Limb (tissue), 2 donors: ENCODE data around the gene TCF12.
A peak's percentile ranks its signal among the peaks of the same experiment; 100 is the strongest.
"Not testable (repeated sequence)": the region's sequence is repeated elsewhere in the genome, so short reads cannot be mapped to it uniquely, and the experiment has no call there.

ENCODE experiments used
- DNase-seq, 2 donors: peaks; one replicate each; pipeline ENCODE4 v3.0.0-alpha.2; 2016; ENCODE audit errors: extremely low spot score in 2 of 2

Gene TCF12

GRCh38 chr15:56915888-56916287, 2.6 kb upstream of the TCF12 start:
- DNase-seq = no peak

- DNase-seq = no peak
These were observed 1.5 kb upstream of the TCF12 start for GRCh38 chr15:56916825-56917477.

DNA sequence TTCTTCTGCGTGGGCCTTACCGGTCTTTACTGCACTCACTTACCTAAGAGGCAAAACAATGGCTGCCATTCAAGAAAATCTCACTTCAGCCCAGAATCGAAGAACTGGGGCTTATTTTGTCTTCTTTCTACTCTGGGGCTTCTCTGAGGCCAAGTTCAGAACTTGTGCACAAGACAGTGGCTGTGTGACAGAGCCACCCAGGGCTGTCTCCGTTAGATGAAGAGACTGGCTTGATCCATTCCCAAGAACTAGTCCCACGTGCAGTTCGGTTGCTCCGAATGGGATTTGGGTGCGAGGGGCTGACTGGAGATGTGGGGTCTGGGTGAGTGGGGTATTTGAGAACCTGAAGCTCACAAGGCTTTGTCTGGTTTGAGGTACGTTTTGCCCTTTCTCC, 795 bp upstream of the TCF12 start:
- no peak for DNase-seq

- peak; percentile 20 to 77 for DNase-seq
These were observed 676 bp downstream of the TCF12 start for GRCh38 chr15:56919031-56919608.

DNA sequence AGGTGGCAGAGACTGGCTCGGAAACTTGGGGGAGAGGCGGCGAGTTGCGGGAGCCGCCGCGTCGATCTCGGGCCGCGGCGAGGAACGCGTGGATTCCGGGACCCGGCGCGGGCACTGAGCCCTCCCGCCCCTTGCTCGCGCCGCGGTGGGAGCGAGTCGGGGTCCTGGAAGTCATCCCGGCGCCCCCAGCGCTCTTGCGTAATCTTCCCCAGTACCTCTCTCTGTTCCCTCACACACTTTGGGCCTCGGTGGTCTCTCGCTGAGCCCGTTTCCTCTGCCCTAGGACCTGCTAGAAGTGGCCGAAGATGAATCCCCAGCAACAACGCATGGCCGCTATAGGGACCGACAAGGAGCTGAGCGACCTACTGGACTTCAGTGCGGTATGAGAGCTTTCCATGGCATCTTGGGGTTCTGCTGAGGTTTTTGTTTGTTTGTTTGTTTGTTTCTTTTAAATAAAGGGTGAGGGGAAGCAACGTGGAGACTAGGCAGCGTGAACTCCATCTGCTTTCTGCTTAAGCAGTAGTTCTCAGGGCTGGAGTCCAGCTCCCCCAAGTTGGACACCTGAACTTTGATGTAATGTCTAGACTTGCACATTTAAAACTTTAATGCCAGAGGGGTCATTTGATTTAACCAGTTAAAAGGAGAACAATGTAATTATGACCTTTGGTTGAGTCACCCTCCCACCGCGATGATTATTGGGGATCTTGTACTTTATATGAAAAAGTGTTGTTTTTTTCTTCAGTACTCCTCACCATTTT, 1.3 kb downstream of the TCF12 start:
- DNase-seq = peak; percentile 25 to 76

- no peak for DNase-seq
These were observed 1.9 kb downstream of the TCF12 start for GRCh38 chr15:56920367-56920627.

DNA sequence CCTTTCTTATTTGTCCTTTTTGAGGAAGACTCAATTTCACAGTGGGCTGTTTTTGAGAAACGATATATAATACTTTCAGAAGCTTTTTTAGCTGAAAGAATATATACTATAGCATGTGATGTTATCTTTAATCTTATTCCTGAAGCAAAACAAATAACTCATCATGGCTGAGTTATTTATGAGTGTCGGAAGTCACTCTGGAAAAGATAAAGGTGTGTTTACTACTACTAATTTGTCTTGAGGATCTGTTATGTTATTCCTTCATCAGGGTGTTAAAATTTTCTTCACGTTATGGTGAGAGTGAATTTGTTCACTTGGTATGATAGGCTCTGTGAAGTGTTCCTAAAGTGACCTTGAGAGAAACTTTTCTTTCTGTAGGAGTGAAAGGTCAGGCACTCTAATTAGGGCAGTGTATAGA, 4.7 kb downstream of the TCF12 start:
- no peak for DNase-seq

DNA sequence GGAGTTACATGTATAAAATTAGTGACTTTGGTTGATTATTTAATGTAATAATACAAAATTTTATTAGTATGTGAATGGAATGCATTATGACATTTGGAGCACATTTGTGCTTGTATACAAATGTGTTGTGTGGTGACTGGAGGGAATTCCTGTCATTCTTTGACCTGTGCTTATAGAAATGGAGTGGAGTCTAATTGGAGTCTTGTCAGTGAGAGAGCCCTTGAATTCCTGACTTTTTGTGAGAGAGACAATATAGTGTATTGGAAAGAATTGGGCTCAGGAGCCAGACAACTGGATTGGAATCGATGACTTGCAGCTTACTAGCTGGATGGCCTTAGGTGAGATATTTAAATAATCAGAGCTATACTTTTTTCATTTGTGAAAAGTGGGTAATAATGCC, 9.4 kb downstream of the TCF12 start:
- DNase-seq = no peak

DNA sequence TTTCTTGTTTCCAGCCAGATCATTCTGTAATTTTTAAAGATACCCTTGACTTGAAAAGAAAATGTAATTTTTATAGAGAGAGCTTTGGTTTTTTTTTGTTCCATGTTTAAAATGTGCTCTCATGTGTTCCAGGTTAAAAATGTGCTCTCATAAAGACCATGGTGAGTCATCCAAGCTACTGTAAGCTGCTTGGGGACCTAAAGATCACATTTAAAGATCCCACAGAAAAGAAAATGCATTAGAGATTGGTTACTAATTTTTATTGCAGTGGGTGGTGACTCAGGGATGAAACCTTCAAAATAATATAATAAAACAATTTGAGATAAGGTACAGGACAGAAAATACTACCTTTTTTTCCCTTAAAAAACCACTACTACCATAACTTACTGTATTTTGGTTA, 11.0 kb downstream of the TCF12 start:
- no peak for DNase-seq

GRCh38 chr15:56929933-56930332, 11.5 kb downstream of the TCF12 start:
- DNase-seq = no peak

DNA sequence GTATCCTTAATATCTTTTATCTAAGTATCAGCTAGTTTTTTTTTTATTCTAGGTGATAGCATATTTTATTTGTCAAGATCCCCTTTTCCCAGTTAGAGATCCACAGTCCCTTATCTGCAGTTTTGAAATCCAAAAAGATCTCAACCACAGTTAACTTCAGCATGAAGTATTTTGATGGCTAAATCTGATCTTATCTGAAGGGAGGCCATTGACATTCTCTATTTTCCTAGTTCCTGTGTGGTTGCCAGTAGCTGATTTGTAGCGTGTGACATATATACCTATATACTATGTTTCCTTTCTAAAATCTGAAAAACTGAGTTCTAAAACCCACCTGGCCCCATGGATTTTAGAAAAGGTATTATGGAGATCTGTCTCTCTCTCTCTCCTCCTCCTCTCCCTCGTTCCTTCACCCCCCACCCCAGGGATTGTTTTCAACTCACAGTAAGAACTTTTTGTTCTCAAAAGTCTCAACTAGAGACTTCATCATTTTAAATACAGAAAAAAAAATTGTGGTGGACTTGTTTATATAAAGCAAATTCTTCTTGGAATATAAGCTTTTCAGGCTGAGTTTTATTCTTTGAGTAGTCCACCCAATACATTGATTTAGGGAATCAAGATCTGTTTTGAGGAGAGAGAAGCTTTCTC, 12.3 kb downstream of the TCF12 start:
- no peak for DNase-seq

DNA sequence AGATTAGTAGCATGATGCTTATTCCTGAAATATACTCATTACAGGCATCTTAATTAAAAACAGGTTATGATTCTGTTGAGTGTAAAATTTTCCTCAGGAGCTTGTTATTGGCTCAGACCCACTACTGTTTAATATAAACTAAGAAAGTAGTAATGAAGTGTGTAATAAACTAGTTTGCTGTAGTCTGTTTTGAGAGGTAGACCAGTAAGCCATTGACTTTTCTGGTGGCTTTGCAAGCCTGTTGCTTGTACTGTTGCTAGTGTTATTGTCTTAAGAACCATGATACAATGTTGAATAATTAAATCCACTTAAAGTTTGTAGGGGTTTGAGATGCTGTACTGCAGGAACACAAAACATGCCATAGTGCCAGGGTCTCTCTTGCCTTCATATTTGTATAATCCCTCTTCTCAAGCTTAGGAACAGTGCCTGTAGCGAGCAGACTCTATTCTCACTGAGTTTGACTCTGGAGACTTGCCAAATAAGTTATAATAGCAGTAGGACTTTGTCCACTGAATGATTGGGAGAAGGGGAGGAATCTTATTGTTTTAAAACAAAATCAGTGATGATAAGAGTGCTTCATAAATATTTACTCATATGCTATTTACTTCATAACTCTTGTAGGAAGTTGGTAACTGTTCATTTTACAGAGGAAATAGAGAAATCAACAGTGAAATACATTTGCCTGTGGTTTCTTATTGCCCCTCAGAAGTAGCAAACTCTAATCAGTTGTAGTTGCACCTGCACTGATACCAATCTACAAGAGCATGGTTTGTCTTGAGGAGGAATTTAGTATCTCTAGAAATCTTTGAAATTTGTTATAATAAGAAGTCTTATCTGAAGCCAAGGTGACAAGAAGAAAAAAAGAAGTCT, 13.4 kb downstream of the TCF12 start:
- DNase-seq = no peak

- DNase-seq = not testable (repeated sequence)
These were observed 14.0 kb downstream of the TCF12 start for GRCh38 chr15:56932509-56932868.

GRCh38 chr15:56933410-56933809, 15.0 kb downstream of the TCF12 start:
- DNase-seq = no peak

GRCh38 chr15:56933811-56934210, 15.4 kb downstream of the TCF12 start:
- DNase-seq = no peak

GRCh38 chr15:56934269-56934668, 15.8 kb downstream of the TCF12 start:
- DNase-seq = no peak

DNA sequence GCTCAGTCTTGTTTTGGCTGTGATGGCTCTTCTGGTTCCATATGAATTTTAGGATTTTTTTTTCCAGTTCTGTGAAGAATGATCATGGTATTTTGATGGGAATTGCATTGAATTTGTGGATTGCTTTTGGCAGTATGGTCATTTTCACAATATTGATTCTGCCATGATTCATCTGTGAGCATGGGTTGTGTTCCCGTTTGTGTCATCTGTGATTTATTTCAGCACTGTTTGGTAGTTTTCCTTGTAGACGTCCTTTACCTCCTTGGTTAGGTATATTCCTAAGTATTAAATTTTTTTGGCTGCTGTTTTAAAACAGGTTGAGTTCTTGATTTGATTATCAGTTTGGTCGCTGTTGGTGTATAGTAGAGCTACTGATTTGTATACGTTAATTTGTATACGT, 18.5 kb downstream of the TCF12 start:
- no peak for DNase-seq

DNA sequence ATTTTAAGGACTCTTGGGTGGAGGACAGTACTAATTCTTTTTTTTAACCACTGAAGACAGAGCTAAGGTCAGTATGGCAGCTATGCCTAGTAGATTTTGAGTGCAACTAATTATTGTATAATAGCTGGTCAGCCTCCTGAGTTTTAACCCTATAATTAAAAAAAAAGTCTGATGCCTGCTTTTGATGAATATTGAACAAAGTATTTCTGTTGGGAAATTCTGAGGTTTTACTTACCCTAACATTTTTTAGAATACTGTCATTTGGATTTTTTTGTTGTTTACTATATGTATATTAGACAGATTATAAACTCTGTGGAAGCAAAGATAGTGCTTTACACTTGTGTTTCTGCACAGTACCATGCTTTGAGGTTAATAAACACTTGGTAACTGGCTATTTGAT, 20.8 kb downstream of the TCF12 start:
- no peak for DNase-seq

DNA sequence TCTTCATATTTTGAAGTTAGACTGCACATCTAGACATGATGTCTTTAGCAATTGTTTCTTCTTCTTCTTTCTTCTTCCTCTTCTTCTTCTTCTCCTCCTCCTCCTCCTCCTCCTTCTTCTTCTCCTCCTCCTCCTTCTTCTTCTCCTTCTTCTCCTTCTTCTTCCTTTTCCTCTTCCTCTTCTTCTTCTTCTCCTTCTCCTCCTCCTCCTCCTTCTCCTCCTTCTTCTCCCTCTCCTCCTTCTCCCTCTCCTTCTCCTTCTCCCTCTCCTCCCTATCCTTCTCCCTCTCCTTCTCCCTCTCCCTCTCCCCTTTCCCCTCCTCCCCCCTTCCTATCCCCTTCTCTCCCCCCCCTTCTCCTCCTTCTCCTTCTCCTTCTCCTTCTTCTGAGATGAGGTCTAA, 21.9 kb downstream of the TCF12 start:
- DNase-seq = no peak

DNA sequence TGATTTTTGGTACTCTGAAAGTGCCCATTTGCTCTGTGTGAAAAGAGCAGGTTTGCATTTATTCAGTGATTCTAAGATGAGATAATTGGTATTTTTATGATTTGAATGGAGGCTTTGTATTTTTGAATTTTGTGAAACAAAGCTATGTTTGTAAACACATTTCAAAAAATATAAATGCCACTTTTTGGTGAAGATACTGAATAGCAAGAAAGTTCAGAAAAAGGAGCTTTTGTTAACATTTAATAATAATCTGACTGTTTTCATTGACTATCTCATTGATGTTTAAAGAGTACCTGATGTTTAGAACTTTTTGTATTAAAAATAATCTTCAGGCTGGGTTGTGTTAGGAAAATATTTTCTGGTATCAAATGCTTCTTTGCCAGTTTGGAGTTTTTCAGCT, 23.7 kb downstream of the TCF12 start:
- no peak for DNase-seq

DNA sequence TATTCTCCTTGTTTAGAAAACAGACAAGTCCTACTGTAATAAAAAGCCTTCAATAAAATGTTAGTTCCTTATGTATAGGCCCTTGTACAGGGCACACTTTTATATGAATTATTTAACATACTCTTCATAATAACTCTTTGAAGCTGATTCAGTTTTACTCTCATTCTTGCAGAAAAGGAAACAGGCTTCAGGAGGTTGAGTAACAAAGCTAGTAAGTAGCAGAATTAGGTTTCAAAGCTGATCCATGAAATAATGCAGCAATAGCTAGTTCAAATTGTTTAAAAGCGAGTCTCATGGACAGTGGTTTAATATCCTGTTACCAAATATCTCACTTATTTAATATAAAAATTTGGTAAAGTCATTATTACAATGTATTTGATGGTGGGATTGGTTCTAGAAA, 25.0 kb downstream of the TCF12 start:
- DNase-seq = no peak

- no peak for DNase-seq
These were observed 26.0 kb downstream of the TCF12 start for GRCh38 chr15:56944485-56944884.
